ENCODE measurements around the gene CEBPZ.

Gene CEBPZ

DNA sequence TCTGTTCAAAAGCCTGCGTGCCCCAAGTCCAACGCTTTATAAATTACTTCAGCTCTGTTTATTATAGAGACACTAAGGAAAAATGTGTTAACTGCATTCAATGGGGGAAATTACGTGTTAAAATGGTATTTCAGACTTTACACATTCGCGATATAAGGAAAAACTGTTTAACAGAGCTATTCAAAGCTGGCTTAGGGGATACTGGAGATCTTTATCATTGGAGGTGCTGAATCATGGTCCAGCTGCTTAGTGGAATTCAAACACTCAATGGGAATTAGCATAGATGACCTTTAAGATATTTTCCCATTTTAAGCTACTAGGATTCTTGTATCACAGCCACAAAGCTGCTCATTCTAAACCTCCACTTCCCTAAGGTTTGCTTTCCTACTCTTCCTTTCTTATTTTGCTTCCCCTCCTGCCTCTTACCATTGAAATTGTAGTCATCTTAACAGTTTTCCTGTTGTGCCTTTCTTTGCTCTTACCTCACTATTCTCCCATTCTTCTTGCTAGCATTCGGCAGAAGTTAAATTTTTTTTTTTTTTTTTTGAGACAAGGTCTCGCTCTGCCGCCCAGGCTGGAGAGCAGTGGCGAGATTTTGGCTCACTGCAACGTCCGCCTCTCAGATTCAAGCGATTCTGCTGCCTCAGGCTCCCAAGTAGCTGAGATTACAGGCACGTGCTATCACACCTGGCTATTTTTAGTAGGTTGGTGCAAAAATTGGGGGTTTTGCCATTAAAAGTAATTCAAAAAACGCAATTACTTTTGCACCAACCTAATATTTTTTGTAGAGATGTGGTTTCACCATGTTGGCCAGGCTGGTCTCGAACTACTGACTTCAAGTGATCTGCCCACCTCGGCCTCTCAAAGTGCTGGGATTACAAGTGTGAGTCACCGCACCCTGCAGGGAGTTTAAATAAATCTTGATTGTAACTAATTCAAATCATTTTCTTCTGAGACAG, 49.4 kb downstream of the CEBPZ start:
- Histone ChIP-seq H3K27ac (ENCODE audit: low read depth, low read length) (no peak overlapping the region), H3K9ac (ENCODE audit: low read length in 5 of 5) (no peak overlapping the region), H3K36me3 (ENCODE audit: control insufficient read depth in 5 of 5, insufficient read depth in 5 of 5, low read length in 5 of 5) (no peaks in the 10 kb centered on the region), H3K4me1 (ENCODE audit: control insufficient read depth in 5 of 5, insufficient read depth in 5 of 5, low read length in 5 of 5) (peaks cover 0 to 6% (median 0%) of the 10 kb centered on the region in 5 donors), H3K9me3 (ENCODE audit: control insufficient read depth in 5 of 5, low read length in 5 of 5) (no peaks in the 10 kb centered on the region), H3K27me3 (ENCODE audit: control insufficient read depth in 5 of 5, insufficient read depth in 4 of 5, low read length in 5 of 5) (peaks cover 0 to 3% (median 0%) of the 10 kb centered on the region in 5 donors), H3K4me3 (ENCODE audit: low read depth in 1 of 5, low read length in 5 of 5) (no peak overlapping the region)

DNA sequence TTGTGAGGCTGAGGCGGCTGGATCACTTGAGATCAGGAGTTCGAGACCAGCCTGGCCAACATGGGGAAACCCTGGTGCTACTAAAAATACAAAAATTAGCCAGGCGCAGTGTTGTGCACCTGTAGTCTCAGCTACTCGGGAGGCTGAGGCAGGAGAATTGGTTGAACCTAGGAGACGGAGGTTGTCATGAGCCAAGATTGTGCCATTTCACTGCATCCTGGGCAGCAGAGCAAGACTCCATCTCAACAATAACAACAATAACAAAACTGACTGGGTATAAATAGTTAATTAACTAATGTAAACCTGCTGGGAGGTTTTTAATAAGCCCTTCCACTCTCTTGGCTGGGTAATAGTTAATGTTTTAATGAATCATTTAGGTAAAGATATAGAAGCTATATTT, 50.8 kb downstream of the CEBPZ start:
- H3K4me1 ChIP-seq (ENCODE audit: control insufficient read depth in 5 of 5, insufficient read depth in 5 of 5, low read length in 5 of 5), result peaks cover 0 to 6% (median 0%) of the 10 kb centered on the region in 5 donors
- no peaks in the 10 kb centered on the region for H3K36me3 ChIP-seq (ENCODE audit: control insufficient read depth in 5 of 5, insufficient read depth in 5 of 5, low read length in 5 of 5)
- no peaks in the 10 kb centered on the region for H3K9me3 ChIP-seq (ENCODE audit: control insufficient read depth in 5 of 5, low read length in 5 of 5)
- no peak overlapping the region for H3K9ac ChIP-seq (ENCODE audit: low read length in 5 of 5)
- H3K4me3 ChIP-seq (ENCODE audit: low read depth in 1 of 5, low read length in 5 of 5), result no peak overlapping the region
- H3K27me3 ChIP-seq (ENCODE audit: control insufficient read depth in 5 of 5, insufficient read depth in 4 of 5, low read length in 5 of 5), result no peaks in the 10 kb centered on the region
- no peak overlapping the region for H3K27ac ChIP-seq (ENCODE audit: low read depth, low read length)

DNA sequence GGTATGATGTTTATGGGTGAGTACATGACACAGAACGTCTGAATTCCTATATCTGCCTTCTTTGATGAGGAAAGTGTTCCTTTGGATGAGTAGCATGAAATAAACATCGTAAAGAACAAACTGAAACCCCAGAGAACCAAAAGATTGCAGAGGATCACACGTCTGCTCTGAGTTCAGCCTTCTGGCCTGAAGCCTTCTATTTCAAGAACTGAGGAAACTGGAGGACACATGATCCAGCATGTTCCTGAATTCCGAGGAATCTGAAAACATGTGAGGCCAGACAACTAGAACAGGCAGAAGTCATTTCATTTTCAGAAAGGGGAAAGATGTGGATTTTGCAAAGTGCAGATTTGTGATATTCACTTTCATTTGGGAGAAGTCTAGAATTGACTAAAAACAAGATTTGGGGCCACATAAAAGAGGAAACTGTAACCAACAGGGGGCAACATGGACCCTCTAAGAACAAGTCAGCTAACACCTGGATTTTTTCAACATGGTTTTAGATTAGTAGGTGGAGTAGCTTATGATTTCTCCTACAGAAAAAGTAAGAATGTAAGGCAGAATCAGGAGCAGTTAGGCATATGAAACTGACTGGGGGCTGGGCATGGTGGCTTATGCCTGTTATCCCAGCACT, 51.3 kb downstream of the CEBPZ start:
- peaks cover 0 to 6% (median 0%) of the 10 kb centered on the region in 5 donors for H3K4me1 ChIP-seq (ENCODE audit: control insufficient read depth in 5 of 5, insufficient read depth in 5 of 5, low read length in 5 of 5)
- H3K27ac ChIP-seq (ENCODE audit: low read depth, low read length), result no peak overlapping the region
- no peaks in the 10 kb centered on the region for H3K27me3 ChIP-seq (ENCODE audit: control insufficient read depth in 5 of 5, insufficient read depth in 4 of 5, low read length in 5 of 5)

DNA sequence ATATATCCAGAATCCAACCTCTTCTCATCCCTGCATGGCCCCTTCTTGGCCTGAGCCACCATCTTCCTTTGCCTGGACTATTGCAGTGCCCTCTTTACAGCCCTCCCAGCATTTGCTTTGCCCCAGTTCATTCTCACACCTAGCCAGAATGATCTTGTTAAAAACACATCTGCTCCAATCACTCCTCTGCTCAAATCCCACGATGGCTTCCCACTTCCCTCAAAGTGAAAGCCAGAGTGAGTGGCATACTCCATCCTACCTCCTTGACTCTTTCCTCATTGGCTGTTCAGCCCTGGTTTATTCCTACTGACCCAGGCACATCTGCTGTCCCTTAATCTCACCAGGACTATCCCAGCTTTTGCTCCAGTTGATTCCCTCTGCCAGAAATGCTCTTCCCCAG, 57.7 kb downstream of the CEBPZ start:
- H3K9ac ChIP-seq (ENCODE audit: low read length in 5 of 5), result no peak overlapping the region
- no peaks in the 10 kb centered on the region for H3K27me3 ChIP-seq (ENCODE audit: control insufficient read depth in 5 of 5, insufficient read depth in 4 of 5, low read length in 5 of 5)
- no peaks in the 10 kb centered on the region for H3K36me3 ChIP-seq (ENCODE audit: control insufficient read depth in 5 of 5, insufficient read depth in 5 of 5, low read length in 5 of 5)
- H3K4me1 ChIP-seq (ENCODE audit: control insufficient read depth in 5 of 5, insufficient read depth in 5 of 5, low read length in 5 of 5), result peaks cover 0 to 2% (median 0%) of the 10 kb centered on the region in 5 donors
- no peak overlapping the region for H3K27ac ChIP-seq (ENCODE audit: low read depth, low read length)
- H3K9me3 ChIP-seq (ENCODE audit: control insufficient read depth in 5 of 5, low read length in 5 of 5), result no peaks in the 10 kb centered on the region
- H3K4me3 ChIP-seq (ENCODE audit: low read depth in 1 of 5, low read length in 5 of 5), result no peak overlapping the region

More for the DNA sequence above, 51.3 kb downstream of the CEBPZ start:
- no peak overlapping the region for H3K4me3 ChIP-seq (ENCODE audit: low read depth in 1 of 5, low read length in 5 of 5)
- H3K9ac ChIP-seq (ENCODE audit: low read length in 5 of 5), result no peak overlapping the region
- no peaks in the 10 kb centered on the region for H3K36me3 ChIP-seq (ENCODE audit: control insufficient read depth in 5 of 5, insufficient read depth in 5 of 5, low read length in 5 of 5)
- H3K9me3 ChIP-seq (ENCODE audit: control insufficient read depth in 5 of 5, low read length in 5 of 5), result no peaks in the 10 kb centered on the region

DNA sequence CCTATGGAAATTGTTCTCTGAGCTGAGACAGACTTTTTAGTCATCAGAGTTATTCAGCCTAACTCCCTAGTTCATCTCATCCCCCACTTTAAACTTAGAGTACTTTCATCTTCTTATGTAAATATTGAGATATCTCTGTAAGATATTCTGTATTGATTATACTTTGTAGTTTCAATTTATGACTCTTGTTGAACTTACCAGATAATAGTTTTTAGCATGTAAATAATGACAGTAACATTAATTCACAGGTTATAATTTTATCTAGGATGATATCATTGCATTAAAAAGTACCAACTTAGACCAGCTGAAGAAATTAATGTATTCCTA, 59.8 kb downstream of the CEBPZ start:
- Histone ChIP-seq H3K27me3 (ENCODE audit: control insufficient read depth in 5 of 5, insufficient read depth in 4 of 5, low read length in 5 of 5) (no peaks in the 10 kb centered on the region), H3K9me3 (ENCODE audit: control insufficient read depth in 5 of 5, low read length in 5 of 5) (no peaks in the 10 kb centered on the region), H3K4me1 (ENCODE audit: control insufficient read depth in 5 of 5, insufficient read depth in 5 of 5, low read length in 5 of 5) (peaks cover 0 to 5% (median 0%) of the 10 kb centered on the region in 5 donors), H3K9ac (ENCODE audit: low read length in 5 of 5) (no peak overlapping the region), H3K27ac (ENCODE audit: low read depth, low read length) (no peak overlapping the region), H3K4me3 (ENCODE audit: low read depth in 1 of 5, low read length in 5 of 5) (no peak overlapping the region), H3K36me3 (ENCODE audit: control insufficient read depth in 5 of 5, insufficient read depth in 5 of 5, low read length in 5 of 5) (no peaks in the 10 kb centered on the region)

DNA sequence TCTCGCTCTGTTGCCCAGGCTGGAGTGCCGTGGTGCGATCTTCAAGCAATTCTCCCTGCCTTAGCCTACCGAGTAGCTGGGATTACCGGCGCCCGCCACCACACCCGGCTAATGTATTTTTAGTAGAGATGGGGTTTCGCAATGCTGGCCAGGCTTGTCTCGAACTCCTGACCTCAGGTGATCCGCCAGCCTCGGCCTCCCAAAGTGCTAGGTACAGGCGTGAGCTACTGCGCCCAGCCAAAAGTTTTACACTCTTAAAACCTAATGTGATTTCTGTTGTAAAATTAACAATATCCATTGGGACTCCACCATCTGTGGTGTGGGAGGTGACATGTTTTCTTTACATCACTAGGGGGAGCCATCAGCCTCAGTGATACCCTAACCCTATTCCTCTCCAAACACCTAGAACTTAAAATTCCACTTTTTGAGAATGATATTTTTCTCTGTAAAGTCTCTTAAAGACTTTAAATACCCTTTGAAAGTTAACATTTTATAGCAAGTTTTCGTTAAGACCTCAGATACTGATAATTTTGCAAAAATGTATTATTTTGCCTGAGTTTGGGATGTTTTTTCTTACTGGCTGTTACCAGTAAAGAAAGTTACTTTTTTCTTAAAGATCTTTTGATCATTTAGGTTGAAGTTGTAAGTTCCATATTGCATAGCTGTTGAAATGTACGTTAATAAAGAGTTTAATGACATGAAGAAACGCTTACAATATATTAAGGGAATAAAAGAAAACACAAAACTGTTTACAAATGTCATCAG, 63.0 kb downstream of the CEBPZ start:
- Histone ChIP-seq H3K9me3 (ENCODE audit: control insufficient read depth in 5 of 5, low read length in 5 of 5) (peaks cover 0 to 5% (median 0%) of the 10 kb centered on the region in 5 donors), H3K27me3 (ENCODE audit: control insufficient read depth in 5 of 5, insufficient read depth in 4 of 5, low read length in 5 of 5) (no peaks in the 10 kb centered on the region), H3K36me3 (ENCODE audit: control insufficient read depth in 5 of 5, insufficient read depth in 5 of 5, low read length in 5 of 5) (no peaks in the 10 kb centered on the region), H3K4me1 (ENCODE audit: control insufficient read depth in 5 of 5, insufficient read depth in 5 of 5, low read length in 5 of 5) (peaks cover 0 to 5% (median 0%) of the 10 kb centered on the region in 5 donors), H3K9ac (ENCODE audit: low read length in 5 of 5) (no peak overlapping the region), H3K27ac (ENCODE audit: low read depth, low read length) (no peak overlapping the region), H3K4me3 (ENCODE audit: low read depth in 1 of 5, low read length in 5 of 5) (no peak overlapping the region)

GRCh38 chr2:37167636-37168180, 63.7 kb downstream of the CEBPZ start:
- H3K9ac ChIP-seq (ENCODE audit: low read length in 5 of 5), result no peak overlapping the region
- no peaks in the 10 kb centered on the region for H3K36me3 ChIP-seq (ENCODE audit: control insufficient read depth in 5 of 5, insufficient read depth in 5 of 5, low read length in 5 of 5)
- H3K27me3 ChIP-seq (ENCODE audit: control insufficient read depth in 5 of 5, insufficient read depth in 4 of 5, low read length in 5 of 5), result no peaks in the 10 kb centered on the region
- peaks cover 0 to 5% (median 0%) of the 10 kb centered on the region in 5 donors for H3K9me3 ChIP-seq (ENCODE audit: control insufficient read depth in 5 of 5, low read length in 5 of 5)
- H3K4me3 ChIP-seq (ENCODE audit: low read depth in 1 of 5, low read length in 5 of 5), result no peak overlapping the region
- H3K27ac ChIP-seq (ENCODE audit: low read depth, low read length), result no peak overlapping the region
- peaks cover 0 to 5% (median 0%) of the 10 kb centered on the region in 5 donors for H3K4me1 ChIP-seq (ENCODE audit: control insufficient read depth in 5 of 5, insufficient read depth in 5 of 5, low read length in 5 of 5)

DNA sequence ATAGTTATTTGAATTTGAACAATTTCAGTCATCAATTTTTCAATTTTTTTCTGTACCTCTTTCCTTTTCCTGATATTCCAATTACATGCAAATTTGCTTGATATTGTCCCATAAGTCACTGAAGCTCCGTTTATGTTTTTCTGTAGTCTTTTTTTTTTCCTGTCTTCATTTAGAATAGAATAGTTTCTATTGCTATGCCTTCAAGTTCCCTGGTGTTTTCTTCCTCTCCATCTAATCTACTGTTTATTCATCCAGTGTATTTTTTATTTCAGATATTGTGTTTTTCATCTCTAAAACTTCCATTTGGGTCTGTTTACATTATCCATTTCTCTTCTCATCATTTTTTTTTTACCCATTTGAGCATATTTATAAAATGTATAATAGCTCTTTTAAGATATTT, 66.6 kb downstream of the CEBPZ start:
- H3K27ac ChIP-seq (ENCODE audit: low read depth, low read length), result no peak overlapping the region
- no peaks in the 10 kb centered on the region for H3K27me3 ChIP-seq (ENCODE audit: control insufficient read depth in 5 of 5, insufficient read depth in 4 of 5, low read length in 5 of 5)
- peaks cover 0 to 5% (median 0%) of the 10 kb centered on the region in 5 donors for H3K4me1 ChIP-seq (ENCODE audit: control insufficient read depth in 5 of 5, insufficient read depth in 5 of 5, low read length in 5 of 5)
- peaks cover 0 to 5% (median 0%) of the 10 kb centered on the region in 5 donors for H3K9me3 ChIP-seq (ENCODE audit: control insufficient read depth in 5 of 5, low read length in 5 of 5)
- H3K4me3 ChIP-seq (ENCODE audit: low read depth in 1 of 5, low read length in 5 of 5), result no peak overlapping the region
- no peaks in the 10 kb centered on the region for H3K36me3 ChIP-seq (ENCODE audit: control insufficient read depth in 5 of 5, insufficient read depth in 5 of 5, low read length in 5 of 5)
- no peak overlapping the region for H3K9ac ChIP-seq (ENCODE audit: low read length in 5 of 5)

GRCh38 chr2:37156857-37157714, 74.3 kb downstream of the CEBPZ start, which contains the start of gene EIF2AK2:
EIF2AK2 (minus strand) TSS chr2:37156980; CDS start chr2:37147806, 9,174 bp downstream.
- Histone ChIP-seq H3K9me3 (ENCODE audit: control insufficient read depth in 5 of 5, low read length in 5 of 5) (no peaks in the 10 kb centered on the region), H3K36me3 (ENCODE audit: control insufficient read depth in 5 of 5, insufficient read depth in 5 of 5, low read length in 5 of 5) (peaks cover 0 to 2% (median 0%) of the 10 kb centered on the region in 5 donors), H3K9ac (ENCODE audit: low read length in 5 of 5) (peak within 1 kb of the TSS; percentile 85 to 97 (median 95)), H3K4me1 (ENCODE audit: control insufficient read depth in 5 of 5, insufficient read depth in 5 of 5, low read length in 5 of 5) (peaks cover 1 to 31% (median 23%) of the 10 kb centered on the region in 5 donors), H3K27ac (ENCODE audit: low read depth, low read length) (peak within 1 kb of the TSS; percentile 87), H3K4me3 (ENCODE audit: low read depth in 1 of 5, low read length in 5 of 5) (peak within 1 kb of the TSS; percentile 86 to 93 (median 87)), H3K27me3 (ENCODE audit: control insufficient read depth in 5 of 5, insufficient read depth in 4 of 5, low read length in 5 of 5) (no peaks in the 10 kb centered on the region)
